ENCODE data around the gene CDR2L.

DNA sequence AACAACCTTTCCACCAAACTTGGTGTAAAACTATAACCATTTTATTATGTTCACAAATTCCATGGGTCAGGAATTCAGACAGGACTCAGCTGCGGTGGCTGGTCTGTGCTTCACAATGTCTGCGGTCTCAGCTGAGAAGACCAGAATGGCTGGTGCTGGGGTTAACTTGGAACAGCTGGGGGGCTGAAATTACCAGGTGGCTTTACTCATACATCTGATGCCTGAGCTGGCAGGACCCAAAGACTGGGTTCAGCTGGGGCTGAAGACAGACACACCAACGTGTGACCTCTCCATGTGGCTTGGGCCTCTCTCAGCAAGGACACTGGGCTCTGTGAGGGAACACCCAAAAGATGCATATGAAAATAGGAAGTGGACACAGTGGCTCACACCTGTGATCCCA is 9.2 kb upstream of the CDR2L start:
- TF ChIP-seq, protein P1, sequence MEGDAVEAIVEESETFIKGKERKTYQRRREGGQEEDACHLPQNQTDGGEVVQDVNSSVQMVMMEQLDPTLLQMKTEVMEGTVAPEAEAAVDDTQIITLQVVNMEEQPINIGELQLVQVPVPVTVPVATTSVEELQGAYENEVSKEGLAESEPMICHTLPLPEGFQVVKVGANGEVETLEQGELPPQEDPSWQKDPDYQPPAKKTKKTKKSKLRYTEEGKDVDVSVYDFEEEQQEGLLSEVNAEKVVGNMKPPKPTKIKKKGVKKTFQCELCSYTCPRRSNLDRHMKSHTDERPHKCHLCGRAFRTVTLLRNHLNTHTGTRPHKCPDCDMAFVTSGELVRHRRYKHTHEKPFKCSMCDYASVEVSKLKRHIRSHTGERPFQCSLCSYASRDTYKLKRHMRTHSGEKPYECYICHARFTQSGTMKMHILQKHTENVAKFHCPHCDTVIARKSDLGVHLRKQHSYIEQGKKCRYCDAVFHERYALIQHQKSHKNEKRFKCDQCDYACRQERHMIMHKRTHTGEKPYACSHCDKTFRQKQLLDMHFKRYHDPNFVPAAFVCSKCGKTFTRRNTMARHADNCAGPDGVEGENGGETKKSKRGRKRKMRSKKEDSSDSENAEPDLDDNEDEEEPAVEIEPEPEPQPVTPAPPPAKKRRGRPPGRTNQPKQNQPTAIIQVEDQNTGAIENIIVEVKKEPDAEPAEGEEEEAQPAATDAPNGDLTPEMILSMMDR (IDR thresholded peaks at IDR 0.05 in 4 of 5, conservative IDR thresholded peaks at IDR 0.05 in 1 of 5): no peak
- TF ChIP-seq POLR2A (IDR thresholded peaks at IDR 0.05): no peak

Data from gastrocnemius medialis (tissue), 4 donors.